GM18873 (cell line): ENCODE results near the gene SH3PXD2A.

Source experiments
- ATAC-seq: cut with Tn5 transposase; IDR thresholded peaks from one replicate; pipeline ENCODE4 v1.9.1; 2021; ENCODE audit warnings: mild to moderate bottlenecking, moderate library complexity, moderate number of reproducible peaks; ENCODE audit not compliant: unreplicated experiment, low FRiP score

Gene SH3PXD2A

DNA sequence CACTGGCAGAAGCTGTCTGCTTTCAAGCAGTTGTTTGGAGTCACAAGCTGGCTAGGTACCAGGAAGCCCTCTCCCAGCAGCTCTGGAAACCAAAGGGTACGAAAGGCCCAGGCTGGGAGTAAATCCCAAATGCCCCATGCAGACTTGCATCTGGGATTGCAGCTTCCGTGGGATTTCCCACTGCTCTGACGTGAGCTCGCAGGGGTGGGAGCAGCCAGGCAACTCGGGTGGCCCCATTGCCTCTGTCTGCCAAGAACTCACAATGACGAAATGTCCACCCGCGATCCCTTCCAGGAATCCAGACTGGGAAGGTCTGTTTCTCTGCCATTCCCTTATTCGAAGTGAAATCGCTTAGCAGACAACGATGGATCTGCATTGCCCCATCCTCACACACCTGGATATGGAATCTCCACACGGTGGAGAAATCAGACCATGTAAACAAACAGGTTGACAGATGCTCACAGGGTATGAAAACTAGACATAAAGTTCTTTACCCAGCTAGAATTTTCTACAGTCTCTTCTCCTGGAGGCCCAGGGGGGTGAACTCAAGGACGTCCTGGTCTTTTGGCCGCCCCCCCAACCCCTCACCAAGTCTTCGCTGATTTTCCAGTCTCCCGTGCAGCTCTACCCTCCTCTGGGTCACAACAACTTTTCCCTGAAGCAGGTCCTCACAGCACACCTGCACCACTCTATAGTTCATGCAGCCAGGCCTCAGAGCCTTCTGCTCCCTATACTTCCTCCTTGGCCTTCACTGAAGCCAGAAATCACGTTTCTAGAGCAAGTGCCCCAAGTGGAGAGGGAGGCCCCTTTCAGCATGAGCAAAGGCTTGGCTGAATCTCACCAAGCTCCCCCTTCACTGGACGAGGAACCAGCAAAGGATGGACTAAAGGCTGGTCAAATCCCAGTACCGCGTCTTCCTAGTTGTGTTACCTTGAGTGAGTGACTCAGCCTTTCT is 20.0 kb downstream of the SH3PXD2A start:
- no peak for ATAC-seq

- ATAC-seq = no peak
Measured at GRCh38 chr10:103834436-103835095, 20.8 kb downstream of the SH3PXD2A start.

GRCh38 chr10:103833731-103834365 is 21.5 kb downstream of the SH3PXD2A start:
- ATAC-seq = no peak

DNA sequence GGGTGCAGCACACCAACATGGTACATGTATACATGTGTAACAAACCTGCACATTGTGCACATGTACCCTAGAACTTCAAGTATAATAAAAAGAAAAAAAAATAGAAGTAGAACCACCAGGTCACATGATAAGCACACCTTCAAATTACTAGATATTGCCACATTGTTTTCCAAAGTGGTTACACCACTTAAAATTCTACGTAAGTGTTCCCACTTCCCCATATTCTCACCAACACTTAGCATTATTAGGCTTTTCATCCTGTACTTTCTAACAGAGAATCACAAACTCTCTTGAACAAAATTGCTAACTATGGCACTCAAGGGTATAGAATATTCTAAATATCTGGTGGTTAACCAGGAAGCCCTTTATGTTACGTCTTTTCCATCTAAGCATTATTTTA is 22.6 kb downstream of the SH3PXD2A start:
- no peak for ATAC-seq

DNA sequence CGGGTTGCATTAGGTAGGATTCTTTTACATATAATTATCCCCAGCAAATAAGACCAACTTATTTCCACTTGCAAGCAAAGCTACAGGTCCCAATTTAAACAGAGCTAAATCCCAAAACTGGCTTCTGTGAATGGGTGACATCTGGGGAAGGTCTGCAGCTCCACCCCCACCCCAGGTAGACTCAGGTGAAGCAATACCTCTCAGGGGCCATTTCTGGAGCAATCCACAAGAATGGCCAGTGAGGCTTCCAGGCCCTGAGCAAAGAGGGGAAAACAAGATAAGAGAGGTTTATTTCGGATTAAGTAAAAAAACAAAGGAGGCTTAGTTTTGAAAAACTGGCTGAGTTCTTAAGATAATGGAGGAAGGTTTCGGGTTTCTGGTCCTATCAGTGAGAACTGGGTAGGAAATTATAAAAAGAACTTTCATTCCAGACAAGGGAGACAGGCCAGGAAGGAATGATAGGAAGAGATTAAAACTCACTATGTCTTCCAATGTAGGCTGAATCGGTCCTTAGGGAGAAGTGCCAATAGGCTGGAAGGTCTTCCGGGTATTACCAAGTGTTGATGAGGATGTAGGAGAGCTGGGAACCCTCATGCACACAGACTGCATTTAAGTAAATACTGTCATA is 25.4 kb downstream of the SH3PXD2A start:
- no peak for ATAC-seq

DNA sequence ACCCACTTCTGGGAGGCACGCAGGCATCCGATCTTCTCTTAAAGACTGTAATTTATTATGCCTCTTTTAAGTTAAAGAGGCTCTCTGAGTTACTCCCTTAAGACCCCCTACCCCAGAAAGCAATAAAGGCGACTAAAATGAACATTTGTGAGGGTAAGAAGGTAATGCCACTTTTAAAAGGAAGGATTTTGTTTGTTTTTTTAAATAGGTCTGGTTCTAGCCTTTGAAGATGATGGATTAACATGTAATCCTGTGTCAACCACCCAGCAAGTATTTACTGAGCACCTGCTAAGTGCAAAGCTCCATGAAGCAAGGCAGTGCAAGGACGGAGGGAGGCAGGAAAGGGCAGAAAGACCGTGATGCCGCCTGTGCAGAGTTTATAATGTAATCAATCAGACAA is 26.1 kb downstream of the SH3PXD2A start:
- ATAC-seq = no peak

DNA sequence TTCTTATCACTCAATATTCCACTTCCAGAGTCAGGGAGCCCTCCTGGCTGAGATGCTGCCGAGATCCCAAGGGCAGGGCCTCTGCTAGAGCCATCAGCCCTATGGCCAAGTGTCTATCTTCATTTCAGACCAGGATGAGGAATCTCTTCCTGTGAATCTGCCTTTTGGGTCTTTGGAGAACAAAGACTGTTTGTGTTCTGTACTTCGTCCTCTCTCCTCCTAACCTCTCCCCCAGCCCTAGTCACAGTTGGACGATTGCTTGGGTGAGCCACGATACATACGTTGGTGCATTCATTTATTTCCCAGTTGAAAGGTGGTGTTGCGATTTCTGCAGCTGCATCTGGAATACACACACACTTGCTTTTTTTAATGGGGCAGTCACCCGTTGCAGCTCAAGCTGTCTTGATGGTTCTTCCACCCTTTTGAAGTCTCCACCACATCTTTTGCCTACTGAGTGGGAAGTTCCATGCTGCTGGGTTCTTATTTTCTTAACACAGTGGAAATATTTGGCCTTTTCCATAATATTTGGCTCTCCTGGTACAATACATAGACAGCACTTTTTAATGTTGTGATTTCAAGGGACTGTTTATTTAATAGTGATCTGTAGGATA is 26.7 kb downstream of the SH3PXD2A start:
- no peak for ATAC-seq

DNA sequence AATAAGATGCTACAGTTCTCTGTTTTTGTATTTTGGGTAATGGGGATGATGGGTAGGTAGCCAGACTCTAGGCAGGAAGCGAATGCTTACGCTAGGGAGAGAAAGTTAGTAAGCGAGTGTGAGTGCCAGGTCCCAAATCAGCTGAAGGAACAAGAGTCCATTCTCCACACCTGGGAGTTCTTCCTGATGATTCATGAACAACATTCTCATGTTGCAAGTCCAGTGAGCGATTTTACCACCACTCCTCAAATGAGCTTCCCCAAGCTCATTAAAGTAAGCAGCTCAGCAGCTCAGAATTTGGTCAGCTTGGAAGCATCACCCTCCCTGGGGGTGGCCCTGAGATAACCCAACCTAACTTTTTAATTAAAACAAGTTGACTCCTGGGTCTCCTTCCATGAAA is 27.3 kb downstream of the SH3PXD2A start:
- ATAC-seq = no peak

DNA sequence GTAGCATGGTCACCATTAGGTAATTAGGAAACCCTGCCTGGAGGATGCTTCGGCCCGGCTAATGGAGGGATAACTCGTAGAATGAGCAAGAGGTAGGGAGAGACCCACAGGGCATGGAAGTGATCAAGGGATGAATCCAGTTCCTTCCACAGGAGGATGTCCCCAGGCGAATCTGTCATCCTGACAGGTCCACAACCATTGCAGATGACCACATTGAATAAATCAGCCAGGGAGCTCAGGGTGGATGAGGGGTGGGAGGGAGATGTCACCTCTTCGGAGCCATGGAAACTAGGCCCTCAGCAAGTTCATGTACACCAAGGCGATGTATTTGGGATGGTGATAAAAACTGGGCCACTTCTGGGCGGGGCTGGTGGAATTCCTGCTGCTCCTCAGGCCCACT is 28.5 kb downstream of the SH3PXD2A start:
- ATAC-seq = no peak

- ATAC-seq = no peak
Measured at GRCh38 chr10:103824281-103824680, 31.1 kb downstream of the SH3PXD2A start.

DNA sequence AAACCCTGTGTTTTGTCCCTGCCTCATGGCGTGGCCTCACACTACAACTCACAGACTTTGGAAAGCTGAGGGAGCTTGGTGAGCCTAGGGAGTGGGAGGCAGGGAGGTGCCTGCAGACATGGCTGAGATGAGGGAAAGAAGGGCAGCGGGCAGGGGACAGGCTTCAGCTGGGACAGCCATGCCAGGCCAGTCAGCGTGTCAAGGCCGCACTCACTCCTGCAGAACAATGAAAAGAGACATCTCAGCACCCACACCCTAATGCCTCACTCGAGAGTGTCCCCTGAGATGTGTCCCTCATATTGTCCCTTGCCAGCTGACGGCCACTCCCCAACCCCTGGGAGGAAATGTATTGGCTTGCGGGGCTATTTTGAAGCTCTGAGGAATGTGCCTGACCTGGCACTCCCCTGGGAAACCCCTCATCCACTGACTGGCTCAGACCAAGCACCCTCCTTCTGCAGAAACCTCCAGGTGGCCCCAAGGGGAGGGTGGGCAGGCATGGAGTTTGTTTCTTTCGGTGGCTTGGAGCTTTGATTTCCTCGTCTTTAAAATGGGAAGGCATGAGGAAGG is 31.6 kb downstream of the SH3PXD2A start:
- ATAC-seq = no peak

DNA sequence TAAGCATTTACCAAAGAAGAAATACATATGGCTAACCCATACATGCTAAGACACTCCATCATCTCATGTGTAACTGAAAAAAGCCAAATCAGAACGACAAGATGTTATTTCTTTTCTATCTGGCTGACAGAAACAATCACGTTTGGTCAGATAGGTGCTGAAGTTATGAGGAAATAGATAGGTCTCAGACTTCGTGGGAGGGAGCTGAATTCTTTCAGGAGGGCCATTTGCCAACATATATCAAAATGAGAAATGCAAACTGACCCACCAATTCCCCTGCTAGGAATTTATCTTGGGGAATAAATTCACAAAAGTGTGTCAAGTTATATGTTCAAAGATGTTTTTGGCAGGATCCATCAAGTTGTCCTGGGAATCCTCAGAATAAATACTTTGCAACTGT is 32.6 kb downstream of the SH3PXD2A start:
- no peak for ATAC-seq

DNA sequence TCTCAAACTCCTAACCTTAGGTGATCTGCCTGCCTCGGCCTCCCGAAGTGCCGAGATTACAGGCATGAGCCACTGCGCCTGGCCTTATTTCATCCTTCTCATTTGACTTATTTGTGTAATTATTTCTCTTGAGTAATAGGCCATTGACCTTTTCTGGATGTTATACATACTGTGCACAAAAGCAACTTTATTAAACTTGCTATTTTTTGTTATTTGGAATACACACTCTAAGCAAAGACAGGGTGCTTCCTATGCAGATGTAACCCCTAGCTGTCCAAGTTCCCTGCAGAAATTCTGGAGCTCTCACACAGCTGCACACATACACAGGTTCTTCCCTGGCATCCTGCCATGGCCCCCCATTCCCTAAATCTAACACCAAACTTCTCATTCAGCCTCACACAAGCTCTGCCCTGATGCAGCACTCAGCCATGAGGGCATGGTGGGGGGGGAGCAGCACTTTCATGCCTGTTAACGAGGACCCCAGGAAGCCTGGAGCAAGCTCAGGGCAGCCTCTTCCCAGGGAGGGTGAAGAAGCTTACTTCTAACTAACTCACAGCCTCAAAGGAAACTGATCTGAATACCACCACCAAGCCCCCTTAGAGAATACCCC is 33.2 kb downstream of the SH3PXD2A start:
- ATAC-seq = no peak

GRCh38 chr10:103820101-103821062 is 35.0 kb downstream of the SH3PXD2A start:
- no peak for ATAC-seq

DNA sequence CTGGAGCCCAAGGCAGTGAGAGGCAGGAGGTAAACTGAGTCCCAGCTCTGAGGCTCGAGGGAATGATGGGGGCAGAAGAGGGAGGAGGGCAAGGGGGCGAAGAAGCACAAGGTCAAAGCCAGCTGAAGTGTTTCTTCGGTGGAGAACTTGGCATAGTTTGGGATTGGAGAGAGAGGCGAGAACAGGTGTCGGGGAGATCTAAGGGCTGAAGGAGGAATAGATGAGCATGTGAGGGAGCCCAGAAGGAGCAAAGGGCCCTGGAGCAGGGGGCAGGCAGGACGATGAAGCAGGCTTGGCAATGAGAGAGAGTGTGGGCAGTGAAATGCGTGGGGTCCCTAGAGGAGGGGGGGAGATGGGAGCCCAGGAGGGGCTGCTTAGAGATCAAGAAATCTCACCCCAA is 35.9 kb downstream of the SH3PXD2A start:
- ATAC-seq = no peak

- ATAC-seq = no peak
Measured at GRCh38 chr10:103818765-103819374, 36.5 kb downstream of the SH3PXD2A start.

GRCh38 chr10:103818105-103818504 is 37.3 kb downstream of the SH3PXD2A start:
- no peak for ATAC-seq

GRCh38 chr10:103816431-103816830 is 38.9 kb downstream of the SH3PXD2A start:
- ATAC-seq = no peak
